DMS114 treated with DMSO at 0.1 percent for 48 hours (cell line): ENCODE data around the gene SPDYE18.
"Not testable (repeated sequence)": the region's sequence is repeated elsewhere in the genome, so short reads cannot be mapped to it uniquely, and the experiment has no call there.

ENCODE experiments used
- DNase-seq: peaks from one replicate; lab custom pipeline; 2025; ENCODE audit not compliant: unreplicated experiment; lab: John Stamatoyannopoulos, UW

SPDYE18 gene

DNA sequence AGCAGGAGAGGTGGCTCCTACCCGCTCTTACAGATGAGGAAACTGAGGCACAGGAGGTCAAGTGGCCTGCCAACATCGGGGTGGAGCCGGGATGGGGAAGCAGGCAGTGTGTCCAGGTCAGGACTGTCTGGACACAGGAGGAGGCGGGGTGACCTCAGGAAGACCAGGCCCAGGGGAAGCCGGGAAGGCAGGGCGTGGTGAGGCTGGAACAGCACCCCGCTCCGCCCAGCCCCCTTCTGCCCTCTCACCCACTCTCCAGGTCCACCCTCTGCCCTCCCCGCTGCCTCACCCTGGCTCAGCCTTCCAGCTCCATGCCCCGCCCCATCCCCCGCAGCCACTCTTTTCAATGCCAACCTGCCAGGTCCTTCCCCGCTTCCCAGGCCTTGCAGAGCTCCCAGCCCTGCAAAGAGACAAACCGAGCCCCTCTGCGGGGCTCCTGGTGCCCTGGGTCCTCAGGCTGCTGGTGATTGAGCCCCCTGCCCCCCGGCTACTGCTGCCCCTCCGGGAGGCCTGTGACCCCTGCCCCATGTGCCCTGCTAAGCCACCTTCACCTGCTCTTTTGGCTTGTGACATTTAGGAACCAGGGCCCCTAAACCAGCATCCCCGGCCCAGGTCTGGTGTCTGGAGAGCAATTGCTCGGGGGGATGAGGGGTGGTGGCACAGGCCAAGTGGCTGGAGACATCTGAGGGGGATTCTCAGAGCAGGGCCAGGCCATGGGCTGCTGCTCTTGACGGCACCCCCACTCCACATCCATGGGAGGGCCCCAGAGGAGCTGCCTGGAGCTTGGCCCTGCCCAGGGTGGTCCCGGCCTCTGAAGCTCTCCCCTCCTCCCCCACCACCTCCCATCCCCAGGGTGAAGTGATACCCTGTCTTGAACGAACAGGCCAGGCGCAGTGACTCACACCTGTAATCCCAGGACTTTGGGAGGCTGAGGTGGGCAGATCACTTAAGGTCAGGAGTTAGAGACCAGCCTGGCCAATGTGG, 55.9 kb downstream of the SPDYE18 start:
- not testable (repeated sequence) for DNase-seq

DNA sequence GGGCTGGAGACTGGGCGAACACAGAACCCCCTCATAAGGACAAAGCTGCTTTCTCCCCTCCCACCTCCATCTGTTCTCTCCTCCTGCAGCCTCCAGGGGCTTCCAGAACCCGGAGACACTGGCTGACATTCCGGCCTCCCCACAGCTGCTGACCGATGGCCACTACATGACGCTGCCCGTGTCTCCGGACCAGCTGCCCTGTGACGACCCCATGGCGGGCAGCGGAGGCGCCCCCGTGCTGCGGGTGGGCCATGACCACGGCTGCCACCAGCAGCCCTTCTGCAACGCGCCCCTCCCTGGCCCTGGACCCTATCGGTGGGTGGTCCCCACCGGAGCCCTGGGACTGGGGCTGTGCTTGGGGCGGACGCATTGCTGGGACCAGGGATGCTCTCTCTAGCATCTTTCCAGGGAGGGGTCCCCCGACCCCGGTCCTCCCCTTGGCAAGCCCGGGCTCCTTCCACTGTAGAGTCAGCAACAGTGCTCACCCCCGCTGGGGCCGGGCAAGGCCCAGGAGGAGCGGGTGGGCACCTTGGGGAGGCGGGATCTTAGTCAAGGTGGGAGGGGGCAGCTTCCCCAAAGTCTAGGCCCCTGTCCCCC, 56.8 kb downstream of the SPDYE18 start:
- not testable (repeated sequence) for DNase-seq

DNA sequence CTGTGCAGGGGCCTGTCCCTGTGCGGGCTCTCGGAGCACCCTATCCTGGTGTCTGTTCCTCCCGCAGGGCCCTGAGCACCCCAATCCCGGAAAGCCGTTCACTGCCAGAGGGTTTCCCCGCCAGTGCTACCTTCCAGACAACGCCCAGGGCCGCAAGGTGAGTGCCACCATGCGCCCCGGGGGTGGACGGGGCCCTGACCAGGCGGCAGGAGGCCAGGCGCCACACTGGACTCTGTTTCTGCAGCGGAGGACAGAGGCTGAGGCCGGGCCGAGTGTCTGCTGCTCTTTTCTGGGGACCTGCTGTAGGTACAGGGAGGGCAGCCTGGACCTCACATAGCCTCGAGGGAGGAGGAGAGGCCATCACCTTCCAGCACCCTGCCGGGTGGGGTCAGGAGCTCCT, 58.2 kb downstream of the SPDYE18 start:
- DNase-seq = not testable (repeated sequence)

DNA sequence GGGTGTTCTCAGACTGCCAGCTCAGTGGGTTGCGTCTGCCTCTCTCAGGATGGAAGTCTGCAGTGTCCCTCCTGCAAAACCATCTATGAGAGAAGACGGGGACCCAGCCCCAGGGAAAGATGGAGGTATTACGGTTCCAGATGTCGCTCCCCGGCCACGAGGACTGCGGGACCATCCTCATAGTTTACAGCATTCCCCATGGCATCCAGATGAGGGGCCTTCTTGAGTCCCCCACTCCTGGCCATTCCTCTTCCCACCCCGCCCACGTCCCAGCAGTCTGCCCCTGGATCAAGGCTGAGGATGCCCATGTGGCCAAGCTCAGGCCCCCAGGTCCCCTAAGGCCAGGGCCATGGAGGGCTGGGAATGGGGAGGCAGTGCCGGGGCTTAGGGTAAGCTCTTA, 59.1 kb downstream of the SPDYE18 start:
- not testable (repeated sequence) for DNase-seq

DNA sequence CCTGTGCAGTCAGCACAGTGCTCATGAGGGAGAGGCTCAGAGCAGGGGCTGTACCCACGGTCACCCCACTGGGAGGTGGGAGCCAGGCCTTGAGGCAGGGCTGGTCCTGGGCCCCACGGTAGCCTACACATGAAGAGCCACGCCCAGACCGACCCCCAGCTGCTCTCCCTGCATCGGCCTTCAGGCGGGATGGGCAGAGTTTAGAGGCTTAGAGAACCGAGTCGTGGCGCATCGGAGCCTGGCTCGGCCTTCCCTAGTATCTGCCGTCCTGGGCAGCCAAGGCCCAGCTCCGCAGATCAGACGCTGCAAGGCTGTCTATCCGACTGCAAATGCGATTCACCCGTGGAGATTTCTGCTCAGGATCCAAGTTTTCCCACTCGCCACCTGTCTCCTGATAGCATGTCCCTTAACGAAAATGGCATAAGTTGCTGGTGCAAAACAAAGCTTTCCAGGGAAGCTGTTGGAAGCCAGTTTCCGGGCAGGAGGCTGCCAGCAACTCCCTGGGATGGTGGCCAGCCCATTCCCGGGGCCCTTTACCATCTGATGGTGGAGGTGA, 59.6 kb downstream of the SPDYE18 start:
- not testable (repeated sequence) for DNase-seq

DNA sequence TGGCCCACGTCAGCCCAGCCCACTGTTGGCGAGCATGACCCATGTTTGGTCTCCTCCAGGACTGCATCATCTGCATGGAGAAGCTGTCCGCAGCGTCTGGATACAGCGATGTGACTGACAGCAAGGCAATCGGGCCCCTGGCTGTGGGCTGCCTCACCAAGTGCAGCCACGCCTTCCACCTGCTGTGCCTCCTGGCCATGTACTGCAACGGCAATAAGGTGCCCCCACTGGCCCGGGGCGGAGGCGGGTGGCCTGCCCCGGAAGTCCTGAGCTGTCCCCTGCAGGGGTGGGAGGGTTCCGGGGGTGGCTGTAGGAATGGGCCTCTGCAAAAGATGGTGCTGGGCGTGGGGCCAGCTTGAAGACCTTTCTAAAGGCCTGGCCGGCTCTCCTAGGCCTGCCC, 60.3 kb downstream of the SPDYE18 start:
- DNase-seq = not testable (repeated sequence)
